Pons (tissue), 1 donor: ENCODE data around the gene ZDHHC6.
"Not testable (repeated sequence)": the region's sequence is repeated elsewhere in the genome, so short reads cannot be mapped to it uniquely, and the experiment has no call there.

Experiments used
- DNase-seq: peaks from one replicate; pipeline ENCODE4 v3.0.0-alpha.2; 2016; ENCODE audit warnings: low spot score

Gene ZDHHC6, protein sequence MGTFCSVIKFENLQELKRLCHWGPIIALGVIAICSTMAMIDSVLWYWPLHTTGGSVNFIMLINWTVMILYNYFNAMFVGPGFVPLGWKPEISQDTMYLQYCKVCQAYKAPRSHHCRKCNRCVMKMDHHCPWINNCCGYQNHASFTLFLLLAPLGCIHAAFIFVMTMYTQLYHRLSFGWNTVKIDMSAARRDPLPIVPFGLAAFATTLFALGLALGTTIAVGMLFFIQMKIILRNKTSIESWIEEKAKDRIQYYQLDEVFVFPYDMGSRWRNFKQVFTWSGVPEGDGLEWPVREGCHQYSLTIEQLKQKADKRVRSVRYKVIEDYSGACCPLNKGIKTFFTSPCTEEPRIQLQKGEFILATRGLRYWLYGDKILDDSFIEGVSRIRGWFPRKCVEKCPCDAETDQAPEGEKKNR

DNA sequence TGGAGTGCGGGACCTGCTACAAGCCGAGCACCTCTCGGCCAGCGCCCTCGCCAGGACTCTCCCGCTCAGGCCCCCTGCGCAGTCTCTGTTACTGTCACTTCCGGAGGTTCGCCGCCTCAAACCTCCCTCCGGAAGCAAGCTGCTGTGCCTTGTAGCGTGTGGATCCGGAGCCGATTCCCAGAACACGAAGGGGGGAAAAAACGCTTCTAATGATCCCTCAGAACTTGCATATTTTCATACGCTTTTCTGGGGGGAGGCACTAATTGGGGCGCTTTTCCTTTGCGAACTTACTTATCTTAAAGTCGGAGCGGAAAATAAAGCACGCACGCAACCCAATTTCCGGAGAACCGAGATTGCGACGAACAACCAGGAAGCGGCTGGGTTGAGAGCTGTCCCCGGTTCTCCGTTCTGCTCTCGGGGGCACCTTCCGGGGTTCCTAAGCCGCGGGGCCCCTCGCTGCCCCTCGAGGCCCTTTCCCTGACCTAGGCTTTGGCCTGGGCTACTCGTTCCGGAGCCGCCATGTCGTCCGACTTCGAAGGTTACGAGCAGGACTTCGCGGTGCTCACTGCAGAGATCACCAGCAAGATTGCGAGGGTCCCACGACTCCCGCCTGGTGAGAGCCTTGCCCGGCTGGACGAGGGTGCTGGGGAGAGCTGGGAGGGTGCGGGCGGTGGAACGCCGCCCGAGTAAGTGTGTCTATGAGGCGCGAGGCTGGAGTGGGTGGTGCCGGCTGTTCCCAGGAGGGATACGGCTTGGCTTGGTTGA is at the start of gene ZDHHC6, which contains the start of gene VTI1A:
Gene ZDHHC6 (minus strand): TSS at position 60 of the 765 bp plus-strand sequence. CDS start 1,478 bp downstream, outside the sequence.
Gene VTI1A (plus strand): TSS at position 361 of the 765 bp plus-strand sequence. CDS start 159 bp downstream, at position 520.
- DNase-seq = peak; percentile 79

DNA sequence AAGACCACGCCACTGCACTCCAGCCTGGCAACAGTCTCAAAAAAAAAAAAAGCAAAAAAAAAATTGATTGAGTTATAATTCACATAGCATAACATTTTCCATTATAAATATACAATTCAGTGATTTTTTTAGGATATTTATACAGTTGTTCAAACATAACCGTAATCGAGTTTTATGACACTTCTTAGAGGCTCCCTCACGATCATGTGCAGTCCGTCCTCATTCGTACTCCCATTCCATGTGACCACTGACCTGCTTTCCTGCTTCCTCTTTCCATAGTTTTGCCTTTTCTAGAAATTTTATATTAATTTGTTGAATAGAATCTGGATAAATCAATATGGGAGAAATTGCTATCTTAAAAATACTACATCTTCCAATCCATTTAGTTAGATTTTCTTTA is 46.0 kb upstream of the ZDHHC6 start:
- no peak for DNase-seq

DNA sequence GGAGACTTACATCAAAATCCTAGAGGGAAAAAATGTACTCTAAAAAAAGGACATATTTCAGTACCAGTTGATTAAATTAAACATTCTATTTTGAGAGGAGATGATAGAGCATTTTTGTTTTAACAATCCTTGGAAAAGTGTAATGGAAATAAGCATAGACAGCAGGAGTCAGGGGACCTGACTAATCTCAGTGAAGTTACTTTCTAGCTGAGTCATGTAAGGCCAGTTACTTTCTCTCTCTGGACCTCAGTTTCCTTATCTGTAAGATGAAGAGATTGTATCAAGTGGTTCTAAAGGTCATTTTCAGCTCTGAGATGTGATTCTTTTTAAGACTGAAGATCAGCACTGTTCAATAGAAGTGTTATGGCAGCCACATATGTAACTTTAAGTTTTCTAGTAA is 44.4 kb upstream of the ZDHHC6 start:
- DNase-seq = no peak

DNA sequence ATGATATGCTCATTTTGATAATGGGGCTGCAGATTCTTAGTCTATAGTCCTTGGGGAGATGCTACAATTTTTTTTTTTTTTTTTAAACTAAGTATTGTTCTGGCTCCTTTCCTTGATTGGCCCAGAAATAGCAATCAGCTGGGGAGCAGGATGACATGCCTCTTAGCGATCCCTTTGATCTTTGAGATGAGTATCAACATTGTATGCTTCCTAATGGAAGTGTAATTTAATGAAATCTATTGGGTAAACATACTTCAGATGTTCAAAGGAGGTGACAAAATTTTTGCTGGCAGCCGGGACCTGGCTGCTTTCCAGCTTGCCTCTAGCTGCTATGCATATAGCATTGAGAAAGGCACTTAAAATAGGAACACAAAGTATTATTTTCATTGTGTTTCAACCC is 43.8 kb upstream of the ZDHHC6 start:
- no peak for DNase-seq

DNA sequence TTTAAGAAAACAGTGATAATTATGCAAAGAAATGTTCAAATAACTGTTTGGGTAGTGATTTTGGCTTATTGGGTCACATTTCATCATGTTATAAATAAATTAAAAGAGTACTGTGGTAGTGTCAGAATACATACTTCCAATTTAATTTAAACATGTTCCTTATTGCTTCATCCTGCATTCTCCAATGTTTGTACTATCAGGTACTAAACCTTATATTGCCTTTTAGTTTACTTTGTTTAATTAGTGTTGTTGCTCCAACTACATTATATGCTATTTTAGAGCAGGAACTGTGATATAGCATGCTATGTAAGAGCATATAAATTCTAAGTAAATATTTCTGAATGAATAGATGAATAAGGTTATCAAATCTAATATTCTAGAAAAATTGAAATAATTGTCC is 41.2 kb upstream of the ZDHHC6 start:
- DNase-seq = no peak

DNA sequence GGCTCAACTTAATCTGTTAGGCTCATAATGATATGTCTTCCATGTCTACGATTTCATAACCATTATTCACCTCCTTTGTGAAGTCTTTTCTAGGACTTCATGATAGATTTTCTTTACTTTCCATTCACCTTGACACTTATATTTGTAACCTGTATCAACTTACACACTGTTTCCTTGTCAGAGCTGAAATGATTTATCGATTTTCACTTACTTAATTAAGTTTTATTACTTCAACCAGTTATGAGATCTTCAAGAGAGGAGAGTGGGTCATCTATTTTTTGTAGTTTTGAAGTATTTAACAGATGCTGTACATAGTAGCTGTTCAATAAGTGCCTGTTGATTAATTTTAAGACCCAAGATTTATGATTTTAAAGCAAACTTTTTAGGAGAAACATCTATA is 37.7 kb upstream of the ZDHHC6 start:
- DNase-seq = no peak

DNA sequence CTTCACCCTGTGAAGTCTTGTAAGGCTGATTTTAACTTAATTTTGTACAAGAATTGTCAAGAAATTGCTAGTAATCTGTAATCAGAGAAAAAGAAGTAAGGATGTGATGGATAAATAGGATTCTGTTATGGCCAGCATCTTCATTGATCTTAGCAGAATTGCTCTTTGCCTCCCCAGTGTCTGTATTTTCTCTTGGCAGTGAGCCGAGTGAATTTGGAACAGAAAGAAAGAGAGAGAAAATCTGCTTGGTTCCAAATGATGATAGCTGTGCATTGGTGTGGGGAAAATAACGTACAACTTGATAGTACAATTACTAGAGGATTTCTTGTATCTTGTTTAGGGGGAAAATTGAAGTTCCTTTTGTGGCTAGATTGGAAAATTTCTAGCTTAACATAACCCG is 34.9 kb upstream of the ZDHHC6 start:
- no peak for DNase-seq

DNA sequence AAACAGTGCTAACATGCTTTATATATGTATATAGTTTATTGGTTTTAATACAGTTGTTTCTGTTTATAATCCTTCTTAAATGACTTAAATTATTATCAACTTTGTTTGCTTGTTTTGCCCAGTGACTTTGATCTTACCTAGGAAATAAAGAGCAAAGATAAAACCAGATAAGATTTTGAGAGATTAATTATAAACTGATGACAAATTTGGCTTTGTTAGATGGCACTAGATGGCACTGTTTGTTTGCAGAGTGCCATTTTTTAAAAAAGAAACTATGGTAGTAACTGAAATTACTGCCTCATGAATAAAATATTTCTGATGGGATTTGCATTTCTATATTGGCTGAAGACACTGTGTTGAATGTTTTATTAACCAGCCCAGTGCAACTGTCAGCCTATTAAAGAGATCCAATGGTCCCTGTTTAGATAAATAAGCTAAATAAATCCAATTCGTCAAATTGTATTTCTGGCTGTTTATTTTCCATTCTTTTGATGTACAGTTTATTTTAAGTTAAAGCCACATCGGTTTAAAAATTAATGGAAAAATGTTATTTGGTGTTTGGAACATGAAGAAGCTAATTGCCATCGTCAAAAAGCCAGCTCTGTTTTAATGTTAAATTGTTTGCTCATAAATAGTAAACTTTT is 29.0 kb upstream of the ZDHHC6 start:
- peak; percentile 25 for DNase-seq

DNA sequence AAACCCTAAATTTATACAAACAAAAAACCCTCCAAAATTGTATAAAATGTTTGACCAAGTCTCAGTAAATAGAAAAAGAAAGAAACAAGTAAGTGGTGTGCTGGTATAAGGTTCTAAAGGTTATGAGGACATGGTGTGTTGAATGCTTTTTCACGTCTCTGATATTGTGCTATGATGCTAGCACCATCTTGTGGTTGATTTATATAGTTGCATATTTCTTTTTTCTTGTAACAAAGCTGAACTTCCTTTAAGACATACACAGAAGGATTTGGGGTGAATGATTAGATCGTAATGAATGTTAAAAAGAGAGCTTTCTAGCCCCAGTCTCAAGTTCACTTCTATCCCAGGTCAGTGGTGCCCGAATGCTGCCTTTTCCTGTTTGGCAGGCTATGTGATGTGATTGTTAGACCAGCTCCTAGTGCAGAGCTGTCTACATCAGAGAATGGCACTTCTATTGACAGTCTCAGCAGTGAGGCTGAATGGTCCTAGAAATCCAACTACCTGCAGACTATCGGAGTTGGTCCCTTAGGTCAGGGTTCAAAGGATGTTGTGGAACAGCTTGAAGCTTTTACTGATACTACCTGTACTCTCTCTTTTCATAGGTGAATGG is 25.3 kb upstream of the ZDHHC6 start:
- DNase-seq = peak; percentile 70

DNA sequence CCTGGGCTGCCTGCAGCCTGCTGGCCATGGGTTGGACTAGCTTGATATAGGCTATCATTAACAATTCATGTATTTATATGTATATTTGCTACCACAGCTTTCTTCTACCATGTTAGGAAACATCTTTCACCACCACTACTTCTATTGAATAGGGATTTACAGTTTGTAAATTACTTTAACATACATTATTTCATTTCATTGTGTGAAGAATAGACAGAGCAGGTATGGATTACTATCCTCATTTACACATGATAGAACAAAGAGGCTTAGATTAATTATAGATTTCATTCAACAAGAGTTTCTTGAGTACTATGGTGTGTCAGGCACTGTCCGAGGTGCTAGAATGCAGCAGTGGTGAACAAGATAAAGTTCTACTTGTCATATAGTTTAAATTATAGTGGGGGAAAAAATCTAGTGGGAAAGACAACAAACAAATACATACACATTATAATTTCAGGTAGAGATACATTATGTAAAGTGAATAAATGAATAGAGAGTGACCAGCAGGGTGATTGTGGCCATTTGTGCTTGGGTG is 20.9 kb upstream of the ZDHHC6 start:
- DNase-seq = no peak

DNA sequence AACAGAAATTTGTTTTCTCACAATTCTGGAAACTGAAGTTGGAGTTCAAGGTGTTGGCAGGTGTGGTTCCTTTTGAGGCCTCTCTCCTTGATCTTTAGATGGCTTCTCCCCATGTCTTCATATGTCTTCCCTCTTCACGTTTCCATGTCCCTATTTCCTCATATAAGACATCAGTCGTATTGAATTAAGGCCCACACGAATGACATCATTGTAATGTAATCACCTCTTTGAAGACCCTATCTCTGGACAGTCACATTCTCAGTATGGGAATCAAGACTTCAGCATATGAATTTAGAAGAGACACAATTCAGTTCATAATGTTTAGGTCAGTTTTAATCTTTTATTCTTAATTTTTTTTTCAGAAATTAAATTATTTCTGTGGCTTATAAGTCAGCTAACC is 20.1 kb upstream of the ZDHHC6 start:
- DNase-seq = no peak

DNA sequence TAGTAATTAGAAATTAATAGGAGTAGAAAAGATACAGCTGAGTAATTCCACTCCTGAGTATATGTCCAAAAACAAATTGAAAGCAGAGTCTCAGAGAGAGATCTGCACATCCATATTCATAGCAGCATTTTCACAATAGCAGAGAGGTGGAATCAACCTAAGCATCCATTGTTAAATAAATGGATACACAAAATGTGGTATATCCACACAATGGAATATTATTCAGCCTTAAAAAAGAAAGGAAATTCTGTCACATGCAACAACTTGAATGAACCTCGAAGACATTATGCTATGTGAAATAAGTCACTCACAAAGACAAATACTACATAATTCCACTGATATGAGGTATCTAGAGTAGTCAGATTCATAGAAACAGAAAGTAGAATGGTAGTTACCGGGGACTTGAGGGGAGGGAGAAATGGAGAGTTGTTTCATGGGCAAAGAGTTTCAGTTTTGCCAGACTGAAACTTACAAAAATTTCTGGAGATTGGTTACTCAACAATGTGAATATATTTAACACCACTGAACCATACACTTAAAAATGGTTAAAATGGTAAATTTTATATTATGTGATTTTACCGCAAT is 18.7 kb upstream of the ZDHHC6 start:
- no peak for DNase-seq

DNA sequence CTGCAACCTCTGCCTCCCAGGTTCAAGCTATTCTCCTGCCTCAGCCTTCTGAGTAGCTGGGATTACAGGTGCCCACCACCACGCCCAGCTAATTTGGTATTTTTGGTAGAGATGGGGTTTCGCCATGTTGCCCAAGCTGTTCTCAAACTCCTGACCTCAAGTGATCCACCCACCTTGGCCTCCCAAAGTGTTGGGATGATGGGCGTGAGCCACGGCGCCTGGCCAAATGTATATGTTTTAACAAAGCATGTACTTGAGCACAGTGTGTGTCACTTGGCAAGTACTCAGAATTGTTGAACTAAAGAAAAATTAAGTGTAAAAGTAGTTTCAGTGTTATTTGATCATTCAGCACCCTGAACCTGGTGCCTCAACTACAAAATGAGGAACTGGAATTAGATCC is 17.4 kb upstream of the ZDHHC6 start:
- not testable (repeated sequence) for DNase-seq

DNA sequence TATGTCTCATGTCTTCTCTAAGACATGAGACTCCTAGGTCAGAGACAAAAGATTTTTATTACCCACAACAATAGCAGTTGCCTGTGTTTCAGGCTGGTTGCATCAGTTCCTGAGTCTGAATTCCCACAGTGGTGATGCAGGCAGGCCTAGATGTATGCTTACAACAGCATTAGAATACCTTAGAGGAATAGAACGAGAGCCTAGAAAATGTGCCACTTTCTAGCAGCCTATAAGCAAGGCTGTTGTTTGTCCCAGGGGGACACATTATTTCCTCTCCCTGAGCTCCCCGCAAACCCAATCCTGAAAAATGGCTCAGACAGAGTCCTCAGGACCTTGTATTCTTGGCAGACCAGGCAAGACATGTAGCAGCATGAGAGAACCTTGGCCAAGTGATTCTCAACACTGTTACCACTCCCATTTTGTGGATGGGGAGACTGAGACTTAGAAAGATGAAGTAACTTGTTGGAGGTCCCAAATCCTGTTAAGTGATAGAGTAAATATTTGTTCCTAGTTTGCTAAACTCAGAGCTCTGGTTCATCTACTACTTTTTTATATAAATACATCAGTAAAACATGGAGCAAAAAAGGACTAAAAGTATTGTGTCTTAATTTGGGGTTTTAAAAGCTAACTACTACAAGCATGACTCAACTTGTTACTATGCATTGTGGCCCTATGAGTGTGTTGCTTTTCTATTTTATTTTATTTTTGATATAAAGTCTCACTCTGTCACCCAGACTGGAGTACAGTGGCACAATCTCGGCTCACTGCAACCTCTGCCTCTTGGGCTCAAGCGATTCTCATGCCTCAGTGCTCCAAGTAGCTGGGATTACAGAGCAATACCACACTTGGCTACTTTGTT is 14.5 kb upstream of the ZDHHC6 start:
- DNase-seq = no peak

DNA sequence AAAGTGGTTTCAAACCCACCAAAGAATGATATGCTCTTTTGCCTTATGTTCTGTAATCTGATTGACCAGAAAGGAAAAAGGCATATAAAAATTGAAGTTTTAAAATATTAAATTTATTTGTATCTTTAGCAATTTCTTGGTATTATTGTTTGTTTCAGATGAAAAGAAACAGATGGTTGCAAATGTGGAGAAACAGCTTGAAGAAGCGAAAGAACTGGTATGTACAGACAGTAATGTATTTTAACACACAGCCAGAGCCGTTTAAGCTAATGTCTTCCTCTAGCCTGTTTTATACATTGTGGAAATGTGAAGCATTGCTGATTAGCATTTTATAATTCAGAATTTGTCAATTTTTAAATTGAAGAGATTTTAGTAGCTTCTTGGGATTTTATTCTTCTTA is 13.7 kb upstream of the ZDHHC6 start:
- no peak for DNase-seq

DNA sequence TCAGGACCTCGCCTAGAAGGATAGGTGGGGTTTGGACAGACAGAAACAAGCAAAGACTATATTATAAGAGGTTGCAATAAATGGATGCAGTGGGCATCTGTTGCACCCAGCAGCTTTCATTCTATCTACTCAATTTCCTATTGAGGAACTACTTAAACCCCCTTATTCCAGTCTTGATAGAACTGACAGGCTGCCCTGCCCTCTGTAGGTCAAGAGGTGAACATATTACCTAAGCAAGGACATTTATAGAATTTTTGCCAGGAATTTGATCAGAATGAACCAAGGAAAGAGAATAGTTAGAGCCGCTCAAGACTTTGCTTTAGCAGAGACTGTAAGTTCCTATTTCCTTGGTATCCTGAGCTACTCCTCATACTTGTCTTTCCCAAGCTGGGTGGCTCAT is 9.8 kb upstream of the ZDHHC6 start:
- no peak for DNase-seq

DNA sequence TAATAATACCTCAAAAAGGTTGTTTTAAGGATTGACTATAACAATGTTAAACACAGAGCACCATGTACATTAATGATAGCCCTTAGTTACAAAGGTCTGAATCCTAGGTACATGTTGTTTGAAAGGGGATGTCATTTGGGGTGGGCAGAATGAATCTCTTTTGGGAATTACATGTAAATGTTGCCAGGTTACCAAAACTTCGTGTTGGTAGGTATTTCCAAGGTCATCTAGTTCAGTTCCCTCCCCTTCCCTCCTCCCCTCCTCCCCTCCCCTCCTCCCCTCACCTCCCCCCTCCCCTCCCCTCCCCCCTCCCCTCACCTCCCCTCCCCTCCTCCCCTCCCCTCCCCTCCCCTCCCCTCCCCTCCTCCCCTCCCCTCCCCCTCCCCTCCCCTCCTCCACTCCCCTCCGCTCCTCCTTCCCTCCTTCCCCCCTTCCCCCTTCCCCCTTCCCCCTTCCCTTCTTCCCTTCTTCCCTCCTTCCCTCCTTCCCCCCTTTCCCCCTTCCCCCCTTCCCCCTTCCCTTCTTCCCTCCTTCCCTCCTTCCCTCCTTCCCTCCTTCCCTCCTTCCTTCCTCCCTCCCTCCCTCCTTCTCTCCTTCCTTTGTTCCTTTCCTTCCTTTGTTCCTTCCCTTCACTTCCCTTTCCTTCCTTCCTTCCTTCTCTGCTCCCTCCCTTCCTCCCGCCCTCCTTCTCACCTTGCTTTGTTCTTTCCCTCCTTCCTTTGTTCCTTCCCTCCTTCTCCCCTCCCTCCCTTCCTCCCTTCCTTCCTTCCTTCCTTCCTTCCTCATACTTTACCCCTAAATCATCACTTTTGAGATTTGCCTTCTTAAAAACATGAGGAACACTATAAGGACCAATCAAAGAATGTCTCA is 8.4 kb upstream of the ZDHHC6 start:
- no peak for DNase-seq

DNA sequence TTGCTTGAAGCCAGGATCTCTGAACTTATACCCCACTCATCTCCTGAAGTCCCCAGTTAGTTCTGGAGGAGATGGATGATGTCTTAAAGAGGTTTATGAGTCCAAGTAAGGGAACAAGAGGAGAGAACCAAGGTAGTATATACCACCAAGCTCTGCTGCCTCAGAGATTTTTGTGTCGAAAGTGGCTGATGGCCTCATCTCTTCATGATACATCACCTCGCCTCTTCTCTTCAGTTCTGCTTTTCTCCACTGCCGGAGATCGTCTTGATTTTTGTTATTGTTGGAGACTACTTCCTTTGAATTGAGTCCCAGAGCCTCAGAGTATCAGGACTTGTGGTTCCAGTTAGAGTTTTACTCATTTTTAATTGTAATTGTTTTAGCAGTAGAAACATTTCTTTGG is 2.2 kb upstream of the ZDHHC6 start:
- no peak for DNase-seq

DNA sequence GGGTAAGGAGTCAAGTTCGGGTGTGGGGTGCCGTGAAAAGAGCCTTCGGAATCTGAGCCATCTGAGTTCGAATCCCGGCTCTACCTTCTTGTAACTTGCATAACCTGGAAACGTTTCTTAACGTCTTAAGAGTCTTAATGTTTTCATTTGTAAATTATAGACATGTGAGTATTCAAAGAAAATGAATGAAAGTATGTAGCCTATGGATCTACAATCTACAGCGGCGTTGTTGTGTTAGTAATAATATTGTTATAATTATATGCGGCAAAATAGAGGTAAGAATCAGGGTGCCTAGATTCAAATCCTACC is 860 bp upstream of the ZDHHC6 start:
- DNase-seq = no peak
